GM23248 (cell line): ENCODE results near the gene SMTNL2.

Source experiments
- EZH2 ChIP-seq: fragments of 200-600 bp; sonication (generic); IDR thresholded peaks from 2 replicates; pipeline ENCODE4 v1.6.1; 2018; ENCODE audit warnings: antibody characterized with exemption, mild to moderate bottlenecking; ENCODE audit not compliant: insufficient read depth, poor library complexity, severe bottlenecking
- EZH2phosphoT487 ChIP-seq: fragments of 200-600 bp; sonication (generic); IDR thresholded peaks from 2 replicates; pipeline ENCODE4 v1.6.1; 2018; ENCODE audit warnings: antibody characterized with exemption, moderate library complexity, mild to moderate bottlenecking, low read depth; ENCODE audit not compliant: insufficient read depth

DNA sequence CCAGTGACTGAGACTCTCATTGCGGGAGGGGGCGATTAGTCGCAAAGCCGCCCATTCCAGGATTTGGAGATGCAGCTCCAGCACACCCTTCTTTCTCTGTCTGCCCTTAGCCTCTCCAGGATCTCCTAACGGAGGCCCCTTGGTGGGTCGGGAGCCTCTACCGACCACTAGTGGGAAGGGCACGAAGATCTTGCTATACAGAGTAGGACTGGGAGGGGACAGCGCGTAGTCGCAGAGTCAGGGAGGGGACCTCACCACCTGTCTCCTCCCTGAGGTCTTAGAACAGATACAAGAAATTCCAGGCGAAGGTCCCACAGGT is 588 bp upstream of the SMTNL2 start:
- TF ChIP-seq EZH2phosphoT487 (no peak), EZH2 (peak; percentile 84)
